HEK293 (cell line): ENCODE measurements around the gene KDM6A.

Experiments used
- CTCF ChIA-PET: fragments of 350-600 bp; formaldehyde crosslinking; extraction: SDS; loops from one replicate; lab custom pipeline; 2021; ENCODE audit warnings: antibody characterized with exemption; lab: Yijun Ruan, JAX
- POLR2A ChIA-PET: fragments of 300-600 bp; formaldehyde crosslinking; extraction: SDS; loops from one replicate; lab custom pipeline; 2020; ENCODE audit warnings: antibody characterized with exemption, inconsistent platforms; lab: Yijun Ruan, JAX
- H3K27ac ChIP-seq: fragments of 200-500 bp; sonication (Bioruptor generic); 2 replicates; pipeline ENCODE4 v1.5.1; 2014; ENCODE audit warnings: low read depth, low read length, control low read depth, inconsistent platforms; ENCODE audit errors: extremely low read depth
- H3K36me3 ChIP-seq, 2 experiments: fragments of 200-500 bp in 1 of 2; sonication (Bioruptor generic) in 1 of 2; 1 replicate in 1 of 2; 2 replicates in 1 of 2; pipeline ENCODE4 v1.5.1; 2014 to 2017; ENCODE audit warnings: inconsistent platforms in 2 of 2, low read length in 2 of 2; ENCODE audit not compliant: control insufficient read depth in 2 of 2, insufficient read depth in 1 of 2
- H3K4me1 ChIP-seq: fragments of 200-500 bp; sonication (Bioruptor generic); 2 replicates; pipeline ENCODE4 v1.5.1; 2014; ENCODE audit warnings: mild to moderate bottlenecking, low read length, inconsistent platforms; ENCODE audit not compliant: control insufficient read depth, insufficient read depth
- H3K4me3 ChIP-seq: 2 replicates; pipeline ENCODE4 v1.5.1; 2011; ENCODE audit warnings: low read depth, mild to moderate bottlenecking, control low read depth, low read length, moderate library complexity
- H3K9me3 ChIP-seq: fragments of 200-500 bp; sonication (Bioruptor generic); 2 replicates; pipeline ENCODE4 v1.5.1; 2014; ENCODE audit warnings: low read depth, low read length, inconsistent platforms; ENCODE audit not compliant: control insufficient read depth, insufficient read depth
- IKZF3 ChIP-seq: fragments of 450-650 bp; IDR thresholded peaks from 2 replicates; pipeline ENCODE4 v1.5.0; 2018; ENCODE audit warnings: missing biosample characterization, mild to moderate bottlenecking, missing genetic modification characterization, moderate library complexity
- MZF1 ChIP-seq: fragments of 450-650 bp; formaldehyde crosslinking; IDR thresholded peaks from 2 replicates; pipeline ENCODE4 v1.5.1; 2017; ENCODE audit warnings: missing biosample characterization, missing genetic modification characterization, borderline replicate concordance
- PBX3 ChIP-seq: sonication (generic); formaldehyde crosslinking; IDR thresholded peaks from 2 replicates; pipeline ENCODE4 v1.8.1; 2022; ENCODE audit warnings: mild to moderate bottlenecking, moderate library complexity, missing genetic modification reagents
- SCRT1 ChIP-seq: fragments of 450-650 bp; formaldehyde crosslinking; IDR thresholded peaks from 2 replicates; pipeline ENCODE4 v1.5.1; 2016; ENCODE audit warnings: missing biosample characterization, missing genetic modification characterization, borderline replicate concordance
- SETDB1 ChIP-seq: IDR thresholded peaks from one replicate; pipeline ENCODE4 v1.6.1; 2017; ENCODE audit warnings: mild to moderate bottlenecking, low read length, moderate library complexity, mixed read lengths; ENCODE audit not compliant: insufficient read length
- SP7 ChIP-seq: fragments of 450-650 bp; formaldehyde crosslinking; IDR thresholded peaks from 2 replicates; pipeline ENCODE4 v1.5.1; 2016; ENCODE audit warnings: missing biosample characterization, missing genetic modification characterization
- ZBTB11 ChIP-seq: fragments of 450-650 bp; formaldehyde crosslinking; conservative IDR thresholded peaks from 2 replicates; pipeline ENCODE4 v1.5.1; 2016; ENCODE audit warnings: low read depth, missing biosample characterization, missing genetic modification characterization
- ZFP41 ChIP-seq: fragments of 450-650 bp; formaldehyde crosslinking; IDR thresholded peaks from 2 replicates; pipeline ENCODE4 v1.5.1; 2016; ENCODE audit warnings: missing biosample characterization, missing genetic modification characterization, borderline replicate concordance
- ZFP69B ChIP-seq: fragments of 450-650 bp; formaldehyde crosslinking; IDR thresholded peaks from 2 replicates; pipeline ENCODE4 v1.5.1; 2016; ENCODE audit warnings: missing biosample characterization, missing genetic modification characterization
- ZNF121 ChIP-seq: fragments of 450-650 bp; formaldehyde crosslinking; IDR thresholded peaks from 2 replicates; pipeline ENCODE4 v1.5.1; 2016; ENCODE audit warnings: missing biosample characterization, missing genetic modification characterization
- ZNF175 ChIP-seq: fragments of 450-650 bp; formaldehyde crosslinking; IDR thresholded peaks from 2 replicates; pipeline ENCODE4 v1.5.1; 2016; ENCODE audit warnings: missing biosample characterization, missing genetic modification characterization
- ZNF23 ChIP-seq: fragments of 450-650 bp; formaldehyde crosslinking; IDR thresholded peaks from 2 replicates; pipeline ENCODE4 v1.5.1; 2016; ENCODE audit warnings: missing biosample characterization, missing genetic modification characterization, borderline replicate concordance
- ZNF302 ChIP-seq: fragments of 450-650 bp; formaldehyde crosslinking; IDR thresholded peaks from 2 replicates; pipeline ENCODE4 v1.5.1; 2016; ENCODE audit warnings: missing biosample characterization, missing genetic modification characterization, low read depth
- ZNF324 ChIP-seq: fragments of 450-650 bp; formaldehyde crosslinking; IDR thresholded peaks from 2 replicates; pipeline ENCODE4 v1.5.1; 2016; ENCODE audit warnings: missing biosample characterization, missing genetic modification characterization
- ZNF341 ChIP-seq: fragments of 450-650 bp; formaldehyde crosslinking; IDR thresholded peaks from 2 replicates; pipeline ENCODE4; 2016; ENCODE audit warnings: low read depth, missing biosample characterization, missing genetic modification characterization
- ZNF350 ChIP-seq: fragments of 450-650 bp; formaldehyde crosslinking; IDR thresholded peaks from 2 replicates; pipeline ENCODE4 v1.5.0; 2017; ENCODE audit warnings: missing biosample characterization, mild to moderate bottlenecking, missing genetic modification characterization
- ZNF362 ChIP-seq: fragments of 450-650 bp; formaldehyde crosslinking; IDR thresholded peaks from 2 replicates; pipeline ENCODE4 v1.5.1; 2016; ENCODE audit warnings: missing biosample characterization, missing genetic modification characterization
- ZNF521 ChIP-seq: fragments of 450-650 bp; formaldehyde crosslinking; IDR thresholded peaks from 2 replicates; pipeline ENCODE4 v1.5.1; 2017; ENCODE audit warnings: missing biosample characterization, mild to moderate bottlenecking, missing genetic modification characterization
- ZNF555 ChIP-seq: fragments of 450-650 bp; formaldehyde crosslinking; conservative IDR thresholded peaks from 2 replicates; pipeline ENCODE4 v1.5.1; 2017; ENCODE audit warnings: missing biosample characterization, mild to moderate bottlenecking, missing genetic modification characterization, inconsistent platforms
- ZNF629 ChIP-seq: fragments of 450-650 bp; formaldehyde crosslinking; IDR thresholded peaks from 2 replicates; pipeline ENCODE4 v1.5.1; 2017; ENCODE audit warnings: missing biosample characterization, missing genetic modification characterization
- ZNF658 ChIP-seq: fragments of 450-650 bp; formaldehyde crosslinking; IDR thresholded peaks from 2 replicates; pipeline ENCODE4; 2016; ENCODE audit warnings: missing biosample characterization, missing genetic modification characterization

The KDM6A gene

GRCh38 chrX:44957848-44958247, 84.9 kb downstream of the KDM6A start:
- peaks cover 0 to 2% of the 10 kb centered on the region in 2 experiments; a peak in 2 of 3 replicates for H3K36me3 ChIP-seq
- CTCF ChIA-PET = interaction anchor here (0.9 kb wide), 1 partner anchor 9 kb away, joined by 3 read pairs; no protein-coding TSS in a partner anchor
- no peaks in the 10 kb centered on the region for H3K9me3 ChIP-seq
- H3K27ac ChIP-seq = no peak overlapping the region
- H3K4me1 ChIP-seq = peaks cover 46% of the 10 kb centered on the region
- TF ChIP-seq ZNF302 = no peak
- TF ChIP-seq ZFP69B (tag by site-specific recombination) = no peak
- no peak for TF ChIP-seq ZNF350 (tag by site-specific recombination)
- TF ChIP-seq ZNF175 (tag by site-specific recombination) = no peak
- TF ChIP-seq ZNF555 (tag by site-specific recombination) = no peak
- no peak for TF ChIP-seq IKZF3 (tag by site-specific recombination)
- no peak for TF ChIP-seq SETDB1
- TF ChIP-seq ZFP41 (tag by site-specific recombination) = no peak
- no peak for TF ChIP-seq ZBTB11
- TF ChIP-seq ZNF324 (tag by site-specific recombination) = no peak
- no peak for TF ChIP-seq ZNF121 (tag by site-specific recombination)
- TF ChIP-seq ZNF629 (tag by site-specific recombination) = no peak
- TF ChIP-seq SCRT1 (tag by site-specific recombination) = no peak
- TF ChIP-seq ZNF23 = no peak
- TF ChIP-seq PBX3 (CRISPR knock-in tag) = no peak
- no peak for TF ChIP-seq ZNF521 (tag by site-specific recombination)
- no peak for TF ChIP-seq MZF1 (tag by site-specific recombination)
- TF ChIP-seq ZNF341 (tag by site-specific recombination) = no peak
- no peak for TF ChIP-seq SP7 (tag by site-specific recombination)
- no peak overlapping the region for H3K4me3 ChIP-seq
- POLR2A ChIA-PET = no interaction called here

- TF ChIP-seq ZNF362 (tag by site-specific recombination) (0 out of 2 replicates have a peak, but pooled peaks have one; percentile 14), ZNF658 (no peak)
- Histone ChIP-seq H3K9me3 (no peaks in the 10 kb centered on the region), H3K27ac (no peak overlapping the region), H3K4me3 (no peak overlapping the region), H3K36me3 (peaks cover 5 to 8% of the 10 kb centered on the region in 2 experiments; a peak in 2 of 3 replicates), H3K4me1 (peaks cover 40% of the 10 kb centered on the region)
- ChIA-PET CTCF (no interaction called here), POLR2A (no interaction called here)
Observed at GRCh38 chrX:44958480-44958879, 85.5 kb downstream of the KDM6A start.
